OCI-LY1 (cell line): Measurements from ENCODE around the gene PPP1R12A.

Experiments used
- H2AFZ ChIP-seq: fragments of 200-600 bp; sonication (generic), shearing (Covaris generic); 2 replicates; pipeline ENCODE4 v1.6.0; 2014; ENCODE audit warnings: antibody characterized with exemption, mild to moderate bottlenecking, low read length
- H3F3A ChIP-seq: fragments of 200-600 bp; sonication (generic), shearing (Covaris generic); 2 replicates; pipeline ENCODE4 v1.6.0; 2014; ENCODE audit warnings: mild to moderate bottlenecking, antibody characterized with exemption, low read length, moderate library complexity; ENCODE audit not compliant: insufficient read depth
- H3K27ac ChIP-seq: fragments of 200-600 bp; sonication (generic); 2 replicates; pipeline ENCODE4 v1.5.1; 2014; ENCODE audit warnings: low read length, mixed run types, mild to moderate bottlenecking, low read depth; ENCODE audit not compliant: poor library complexity, severe bottlenecking
- H3K27me3 ChIP-seq: fragments of 200-600 bp; sonication (generic); 2 replicates; pipeline ENCODE4 v1.6.0; 2014; ENCODE audit warnings: antibody characterized with exemption, mild to moderate bottlenecking, low read length, moderate library complexity; ENCODE audit not compliant: insufficient read depth
- H3K36me3 ChIP-seq: fragments of 200-600 bp; sonication (generic); 2 replicates; pipeline ENCODE4 v1.6.1; 2014; ENCODE audit warnings: mild to moderate bottlenecking, antibody characterized with exemption, low read length, moderate library complexity, mixed read lengths; ENCODE audit not compliant: insufficient read depth
- H3K4me1 ChIP-seq: fragments of 200-600 bp; sonication (generic); 2 replicates; pipeline ENCODE4 v1.5.1; 2014; ENCODE audit warnings: mild to moderate bottlenecking, low read length, moderate library complexity; ENCODE audit not compliant: insufficient read depth, severe bottlenecking
- H3K4me2 ChIP-seq: fragments of 200-600 bp; sonication (generic), shearing (Covaris generic); 2 replicates; pipeline ENCODE4 v1.6.1; 2014; ENCODE audit warnings: low read length
- H3K4me3 ChIP-seq: fragments of 200-600 bp; sonication (generic); 2 replicates; pipeline ENCODE4 v1.5.1; 2014; ENCODE audit warnings: low read length, low read depth, mild to moderate bottlenecking, mixed read lengths; ENCODE audit not compliant: poor library complexity, severe bottlenecking
- H3K79me2 ChIP-seq: fragments of 200-600 bp; shearing (Covaris generic); 2 replicates; pipeline ENCODE4 v1.6.1; 2016; ENCODE audit warnings: mixed run types, low read length, mixed read lengths; ENCODE audit not compliant: insufficient read depth
- H3K9ac ChIP-seq: fragments of 200-600 bp; sonication (generic), shearing (Covaris generic); 2 replicates; pipeline ENCODE4 v1.6.1; 2014; ENCODE audit warnings: mild to moderate bottlenecking, low read length, mixed read lengths
- H3K9me2 ChIP-seq: fragments of 200-600 bp; sonication (generic), shearing (Covaris generic); 2 replicates; pipeline ENCODE4 v1.6.1; 2014; ENCODE audit warnings: low read depth, mild to moderate bottlenecking, low read length, mixed read lengths
- H3K9me3 ChIP-seq: fragments of 200-600 bp; shearing (Covaris generic); 2 replicates; pipeline ENCODE4 v1.6.1; 2014; ENCODE audit warnings: low read length, mixed read lengths
- H4K20me1 ChIP-seq: fragments of 200-600 bp; sonication (generic), shearing (Covaris generic); 2 replicates; pipeline ENCODE4 v1.6.0; 2016; ENCODE audit warnings: mild to moderate bottlenecking, low read length; ENCODE audit not compliant: insufficient read depth
- CTCF ChIP-seq: fragments of 200-600 bp; sonication (generic), shearing (Covaris generic); IDR thresholded peaks from 2 replicates; pipeline ENCODE4 v1.5.1; 2017; ENCODE audit warnings: mild to moderate bottlenecking, antibody characterized with exemption, low read length, moderate library complexity, mixed read lengths
- EZH2 ChIP-seq: fragments of 200-600 bp; sonication (generic), shearing (Covaris generic); IDR thresholded peaks from 2 replicates; pipeline ENCODE4 v1.8.0; 2017; ENCODE audit warnings: borderline replicate concordance, mixed run types, mild to moderate bottlenecking, antibody characterized with exemption, low read length, moderate library complexity, mixed read lengths

Gene PPP1R12A

GRCh38 chr12:79938843-79939242 lies 3.9 kb upstream of the PPP1R12A start:
- Histone ChIP-seq H3K79me2 (peaks cover 6% of the 10 kb centered on the region), H4K20me1 (no peaks in the 10 kb centered on the region), H3K9me2 (no peaks in the 10 kb centered on the region), H3K9me3 (no peaks in the 10 kb centered on the region), H3K36me3 (no peaks in the 10 kb centered on the region), H3K4me2 (no peak overlapping the region), H3K4me1 (peaks cover 11% of the 10 kb centered on the region), H2AFZ (no peak overlapping the region), H3F3A (no peaks in the 10 kb centered on the region), H3K9ac (no peak overlapping the region), H3K27ac (no peak overlapping the region), H3K4me3 (no peak overlapping the region), H3K27me3 (no peaks in the 10 kb centered on the region)
- TF ChIP-seq EZH2 (no peak), CTCF (no peak)

GRCh38 chr12:79936670-79937069 lies 1.8 kb upstream of the PPP1R12A start:
- no peak overlapping the region; the same call in 1 of the 2 replicates for H3K4me2 ChIP-seq
- no peak overlapping the region for H3K9ac ChIP-seq
- H2AFZ ChIP-seq = no peak overlapping the region
- no peak overlapping the region for H3K27ac ChIP-seq
- no peaks in the 10 kb centered on the region for H3K9me2 ChIP-seq
- no peaks in the 10 kb centered on the region for H3K27me3 ChIP-seq
- peaks cover 29% of the 10 kb centered on the region for H3K4me1 ChIP-seq
- H4K20me1 ChIP-seq = peaks cover 9% of the 10 kb centered on the region; the same call in 1 of the 2 replicates
- H3K4me3 ChIP-seq = no peak overlapping the region
- TF ChIP-seq EZH2 = no peak
- no peak for TF ChIP-seq CTCF
- no peaks in the 10 kb centered on the region for H3K36me3 ChIP-seq
- H3K9me3 ChIP-seq = no peaks in the 10 kb centered on the region
- peaks cover 28% of the 10 kb centered on the region for H3K79me2 ChIP-seq
- no peaks in the 10 kb centered on the region for H3F3A ChIP-seq

- H4K20me1 ChIP-seq = peaks cover 9% of the 10 kb centered on the region; the same call in 1 of the 2 replicates
- H3K4me3 ChIP-seq = peak overlapping the region; percentile 81
- H3K9me2 ChIP-seq = no peaks in the 10 kb centered on the region
- H3K9me3 ChIP-seq = no peaks in the 10 kb centered on the region
- no peaks in the 10 kb centered on the region for H3K27me3 ChIP-seq
- H3F3A ChIP-seq = no peaks in the 10 kb centered on the region
- H2AFZ ChIP-seq = peak overlapping the region; percentile 57; the same call in 1 of the 2 replicates
- H3K4me1 ChIP-seq = peaks cover 34% of the 10 kb centered on the region
- no peak for TF ChIP-seq EZH2
- no peak for TF ChIP-seq CTCF
- no peaks in the 10 kb centered on the region for H3K36me3 ChIP-seq
- H3K79me2 ChIP-seq = peaks cover 37% of the 10 kb centered on the region
- H3K27ac ChIP-seq = peak overlapping the region; percentile 49
- peak overlapping the region; percentile 88 for H3K9ac ChIP-seq
- peak overlapping the region; percentile 92 for H3K4me2 ChIP-seq
These were observed 888 bp upstream of the PPP1R12A start for GRCh38 chr12:79935624-79936345.
